SJCRH30 (cell line): Measurements from ENCODE around the gene CUL3. TPM values are rescaled to one million over a fixed set of nuclear protein-coding genes. Genes with fewer than 3 reads are reported as not detected.
"Not testable (repeated sequence)": the region's sequence is repeated elsewhere in the genome, so short reads cannot be mapped to it uniquely, and the experiment has no call there.

ENCODE experiments used
- DNase-seq, 2 experiments: peaks; one replicate each; pipeline ENCODE4 v3.0.0-alpha.2; 2015 to 2020
- H3K27ac ChIP-seq: fragments of 250-450 bp; sonication (Bioruptor Pico); 2 replicates; pipeline ENCODE4 v1.5.1; 2020; ENCODE audit warnings: mild to moderate bottlenecking, moderate library complexity
- H3K27me3 ChIP-seq: fragments of 250-450 bp; sonication (Bioruptor Pico); 2 replicates; pipeline ENCODE4 v1.5.1; 2020; ENCODE audit warnings: mild to moderate bottlenecking, moderate library complexity
- H3K36me3 ChIP-seq: fragments of 250-450 bp; sonication (Bioruptor Pico); 2 replicates; pipeline ENCODE4 v1.5.1; 2020; ENCODE audit warnings: mild to moderate bottlenecking, moderate library complexity
- H3K4me1 ChIP-seq: fragments of 250-450 bp; sonication (Bioruptor Pico); 2 replicates; pipeline ENCODE4 v1.5.1; 2020; ENCODE audit warnings: mild to moderate bottlenecking, moderate library complexity
- H3K4me3 ChIP-seq: fragments of 250-450 bp; sonication (Bioruptor Pico); 2 replicates; pipeline ENCODE4 v1.5.1; 2020; ENCODE audit warnings: mild to moderate bottlenecking, moderate library complexity
- H3K9me3 ChIP-seq: fragments of 250-450 bp; sonication (Bioruptor Pico); replicated peaks from 2 replicates; pipeline ENCODE4 v1.5.1; 2020; ENCODE audit warnings: mild to moderate bottlenecking, moderate library complexity
- total RNA-seq: library from RNA; depleted of rRNA; stranded (reverse); fragments of >200 nt; shearing (Covaris generic); gene quantifications from 2 replicates; pipeline ENCODE4 v1.2.3, GENCODE V29; 2014

CUL3 gene
- total RNA-seq, 1 experiment from 2014 or later: 160 TPM

GRCh38 chr2:224595518-224595917, 10.4 kb upstream of the CUL3 start:
- Histone ChIP-seq H3K4me3 (no peak overlapping the region), H3K9me3 (no peaks in the 10 kb centered on the region), H3K36me3 (no peaks in the 10 kb centered on the region), H3K27ac (no peak overlapping the region), H3K4me1 (peaks cover 3% of the 10 kb centered on the region; the same call in 1 of the 2 replicates), H3K27me3 (no peaks in the 10 kb centered on the region)
- DNase-seq: no peak

DNA sequence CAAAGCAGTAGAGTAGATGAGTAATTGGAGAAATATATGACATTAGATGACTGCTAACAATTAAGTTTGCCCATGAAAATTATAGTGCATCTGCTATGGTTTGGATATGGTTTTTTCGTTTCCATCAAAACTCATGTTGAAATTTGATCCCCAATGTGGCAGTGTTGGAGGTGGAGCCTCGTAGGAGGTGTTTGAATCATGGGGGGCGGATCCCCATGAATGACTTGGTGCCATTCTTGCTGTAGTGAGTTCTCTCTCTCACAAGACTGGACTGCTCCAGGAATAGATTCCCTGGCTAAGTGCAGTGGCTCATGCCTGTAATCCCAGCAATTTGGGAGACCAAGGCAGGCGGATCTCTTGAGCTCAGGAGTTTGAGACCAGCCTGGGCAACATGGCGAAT, 9.7 kb upstream of the CUL3 start:
- no peaks in the 10 kb centered on the region for H3K27me3 ChIP-seq
- no peak for DNase-seq
- peaks cover 3% of the 10 kb centered on the region; the same call in 1 of the 2 replicates for H3K4me1 ChIP-seq
- no peaks in the 10 kb centered on the region for H3K9me3 ChIP-seq
- H3K27ac ChIP-seq: no peak overlapping the region
- H3K4me3 ChIP-seq: no peak overlapping the region
- no peaks in the 10 kb centered on the region for H3K36me3 ChIP-seq

DNA sequence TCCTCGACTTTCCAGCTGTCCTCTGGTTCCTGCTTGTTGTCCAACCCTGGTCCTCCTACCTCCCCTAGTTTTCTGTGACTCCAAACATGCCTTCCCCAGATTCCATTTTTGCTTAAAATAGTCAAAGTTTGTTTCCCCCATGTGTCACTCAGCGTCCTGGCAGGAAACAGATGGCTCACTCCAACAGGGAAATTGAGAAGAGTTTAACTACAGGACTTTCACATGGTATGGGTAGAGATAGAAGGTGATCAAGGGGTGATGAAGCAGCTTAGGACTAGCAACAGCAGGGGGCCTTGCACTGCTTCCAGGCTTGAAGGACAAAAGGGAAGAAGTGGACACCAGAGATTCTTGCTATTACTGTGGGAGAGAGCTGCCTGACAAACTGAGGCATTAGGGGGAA, 6.1 kb upstream of the CUL3 start:
- Histone ChIP-seq H3K9me3 (no peaks in the 10 kb centered on the region), H3K36me3 (no peaks in the 10 kb centered on the region)
- DNase-seq: no peak

GRCh38 chr2:224586127-224586695, 1.0 kb upstream of the CUL3 start:
- peak overlapping the region; percentile 71 for H3K27ac ChIP-seq
- peaks cover 23% of the 10 kb centered on the region for H3K36me3 ChIP-seq

More for the DNA sequence above, 6.1 kb upstream of the CUL3 start:
- peaks cover 11% of the 10 kb centered on the region for H3K4me1 ChIP-seq
- H3K4me3 ChIP-seq: no peak overlapping the region
- no peaks in the 10 kb centered on the region for H3K27me3 ChIP-seq
- H3K27ac ChIP-seq: no peak overlapping the region

DNA sequence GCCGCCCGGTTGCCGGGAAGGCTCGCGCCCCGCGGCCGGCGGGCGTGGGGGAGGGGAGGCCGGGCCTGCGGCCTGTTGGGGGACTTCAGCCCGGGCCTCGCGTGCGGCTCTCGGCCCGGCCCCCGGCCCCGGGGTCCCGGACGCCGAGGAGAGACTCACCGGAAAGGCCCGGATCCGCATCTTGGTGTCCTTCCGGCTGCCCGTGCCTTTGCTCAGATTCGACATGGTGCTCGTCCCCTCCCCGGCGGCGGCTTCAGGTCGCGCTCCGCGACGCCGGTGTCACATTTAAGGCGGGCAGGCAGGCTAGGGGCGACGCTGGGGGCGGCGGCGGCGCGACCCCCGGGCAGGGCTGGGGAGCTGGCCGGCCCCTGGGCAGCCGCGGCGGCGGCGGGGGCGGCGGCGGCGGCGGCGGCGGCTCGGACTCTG, 365 bp downstream of the CUL3 start:
- H3K36me3 ChIP-seq: peaks cover 23% of the 10 kb centered on the region
- H3K9me3 ChIP-seq: no peaks in the 10 kb centered on the region
- no peaks in the 10 kb centered on the region for H3K27me3 ChIP-seq
- peak overlapping the region; percentile 94 for H3K4me3 ChIP-seq
- DNase-seq: peak; percentile 68 to 72
- H3K4me1 ChIP-seq: peaks cover 15% of the 10 kb centered on the region
- H3K27ac ChIP-seq: peak overlapping the region; percentile 88

More at GRCh38 chr2:224586127-224586695, 1.0 kb upstream of the CUL3 start:
- peak overlapping the region; percentile 63 for H3K4me3 ChIP-seq
- peaks cover 15% of the 10 kb centered on the region for H3K4me1 ChIP-seq
- no peaks in the 10 kb centered on the region for H3K9me3 ChIP-seq
- peak in 1 of 2 experiments; percentile 32 for DNase-seq
- no peaks in the 10 kb centered on the region for H3K27me3 ChIP-seq

- DNase-seq: peak; percentile 51 to 66
- no peaks in the 10 kb centered on the region for H3K27me3 ChIP-seq
- peak overlapping the region; percentile 94 for H3K4me3 ChIP-seq
- peak overlapping the region; percentile 88 for H3K27ac ChIP-seq
- H3K4me1 ChIP-seq: peaks cover 15% of the 10 kb centered on the region
- no peaks in the 10 kb centered on the region for H3K9me3 ChIP-seq
- H3K36me3 ChIP-seq: peaks cover 23% of the 10 kb centered on the region
Measured at GRCh38 chr2:224584111-224584784, 915 bp downstream of the CUL3 start.

- Histone ChIP-seq H3K4me3 (peak overlapping the region; percentile 94), H3K36me3 (peaks cover 23% of the 10 kb centered on the region), H3K4me1 (peaks cover 15% of the 10 kb centered on the region)
- not testable (repeated sequence) for DNase-seq, H3K9me3 ChIP-seq, H3K27me3 ChIP-seq, H3K27ac ChIP-seq
Measured at GRCh38 chr2:224583033-224583432, 2.1 kb downstream of the CUL3 start.

DNA sequence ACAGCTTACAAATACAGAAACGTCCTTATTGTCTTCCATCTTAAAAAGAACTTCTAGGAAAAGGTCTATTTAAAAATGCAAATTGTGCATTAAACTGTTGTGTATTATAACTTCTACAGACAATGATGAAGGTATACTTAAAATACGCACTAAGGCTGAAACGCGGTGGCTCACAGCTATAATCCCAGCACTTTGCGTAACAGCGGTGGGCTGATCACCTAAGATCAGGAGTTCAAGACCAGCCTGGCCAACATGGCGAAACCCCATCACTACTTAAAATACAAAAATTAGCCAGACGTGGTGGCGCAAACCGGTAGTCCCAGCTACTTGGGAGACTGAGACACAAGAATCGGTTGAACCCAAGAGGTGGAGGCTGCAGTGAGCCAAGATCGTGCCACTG, 4.9 kb downstream of the CUL3 start:
- no peak for DNase-seq
- H3K9me3 ChIP-seq: no peaks in the 10 kb centered on the region
- no peak overlapping the region for H3K4me3 ChIP-seq
- H3K27ac ChIP-seq: no peak overlapping the region
- H3K36me3 ChIP-seq: peaks cover 26% of the 10 kb centered on the region
- H3K4me1 ChIP-seq: 0 out of 2 replicates have a peak, but pooled peaks cover 4% of the 10 kb centered on the region
- H3K27me3 ChIP-seq: no peaks in the 10 kb centered on the region

- peak in 1 of 2 experiments; percentile 28 for DNase-seq
- H3K4me3 ChIP-seq: no peak overlapping the region
- H3K27me3 ChIP-seq: no peaks in the 10 kb centered on the region
- no peaks in the 10 kb centered on the region for H3K9me3 ChIP-seq
- H3K27ac ChIP-seq: no peak overlapping the region
- H3K36me3 ChIP-seq: peaks cover 26% of the 10 kb centered on the region
- H3K4me1 ChIP-seq: 0 out of 2 replicates have a peak, but pooled peaks cover 4% of the 10 kb centered on the region
Measured at GRCh38 chr2:224579411-224579810, 5.8 kb downstream of the CUL3 start.

DNA sequence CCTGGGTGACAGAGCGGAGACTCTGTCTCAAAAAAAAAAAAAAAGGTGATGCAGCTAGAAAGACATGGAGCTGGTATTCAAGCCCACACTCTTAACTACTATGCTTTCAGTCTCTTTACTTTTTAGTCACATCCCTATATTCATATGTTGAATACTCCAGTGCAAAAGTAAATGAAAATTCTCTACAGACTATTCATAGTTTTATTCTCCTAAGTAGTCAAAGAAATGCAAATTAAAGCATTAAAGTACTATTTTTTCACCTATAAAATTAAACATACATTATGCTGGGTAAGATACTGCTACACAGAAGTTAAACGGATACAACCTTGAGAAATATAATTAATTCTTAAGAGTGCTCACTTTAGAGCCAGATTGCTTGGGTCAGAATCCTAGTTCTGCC, 7.6 kb downstream of the CUL3 start:
- H3K4me3 ChIP-seq: no peak overlapping the region
- no peak for DNase-seq
- H3K27ac ChIP-seq: no peak overlapping the region
- peaks cover 12% of the 10 kb centered on the region for H3K4me1 ChIP-seq
- peaks cover 20% of the 10 kb centered on the region for H3K36me3 ChIP-seq
- no peaks in the 10 kb centered on the region for H3K9me3 ChIP-seq
- H3K27me3 ChIP-seq: no peaks in the 10 kb centered on the region

- Histone ChIP-seq H3K36me3 (peaks cover 12% of the 10 kb centered on the region), H3K4me3 (no peak overlapping the region), H3K27me3 (no peaks in the 10 kb centered on the region), H3K27ac (no peak overlapping the region), H3K4me1 (peaks cover 22% of the 10 kb centered on the region), H3K9me3 (no peaks in the 10 kb centered on the region)
- no peak for DNase-seq
Measured at GRCh38 chr2:224576088-224576715, 9.0 kb downstream of the CUL3 start.

DNA sequence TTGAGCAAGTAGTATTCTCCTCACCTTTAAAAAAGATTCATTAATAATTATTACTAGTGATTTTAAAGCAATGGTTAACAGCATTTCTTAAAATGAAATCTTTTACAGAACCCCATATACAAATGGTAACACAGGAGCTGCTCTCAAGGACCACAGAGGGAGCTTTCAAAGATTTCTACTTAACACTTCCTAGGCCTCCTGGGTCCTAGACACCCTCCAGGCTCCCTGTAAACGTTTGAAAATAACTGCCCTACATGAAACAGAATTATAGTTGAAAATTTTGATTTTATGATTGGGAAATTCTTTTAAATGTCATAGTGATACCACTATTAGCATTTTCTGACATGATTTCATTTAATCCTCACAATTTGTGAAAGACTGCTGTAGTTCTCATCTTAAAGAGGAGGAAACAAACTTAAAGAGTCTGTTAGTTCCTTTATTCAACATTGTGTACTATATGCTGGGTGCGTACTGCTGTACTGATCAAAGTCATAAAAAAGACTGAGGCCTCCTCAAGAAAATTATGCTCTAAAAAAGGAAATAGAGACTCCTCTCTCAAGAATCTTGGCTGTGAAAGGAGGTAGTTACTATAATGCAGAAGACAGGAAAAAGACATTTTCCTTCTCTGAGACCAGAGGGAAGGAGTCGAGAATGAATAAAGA, 10.6 kb downstream of the CUL3 start:
- H3K9me3 ChIP-seq: no peaks in the 10 kb centered on the region
- H3K4me1 ChIP-seq: peaks cover 35% of the 10 kb centered on the region
- no peak overlapping the region for H3K27ac ChIP-seq
- no peak for DNase-seq
- H3K36me3 ChIP-seq: peaks cover 12% of the 10 kb centered on the region
- no peak overlapping the region for H3K4me3 ChIP-seq
- H3K27me3 ChIP-seq: no peaks in the 10 kb centered on the region

GRCh38 chr2:224573724-224574123, 11.4 kb downstream of the CUL3 start:
- H3K9me3 ChIP-seq: no peaks in the 10 kb centered on the region
- DNase-seq: no peak
- no peaks in the 10 kb centered on the region for H3K27me3 ChIP-seq
- H3K27ac ChIP-seq: no peak overlapping the region
- H3K4me1 ChIP-seq: peaks cover 37% of the 10 kb centered on the region
- H3K4me3 ChIP-seq: no peak overlapping the region
- peaks cover 12% of the 10 kb centered on the region for H3K36me3 ChIP-seq

GRCh38 chr2:224572338-224572737, 12.8 kb downstream of the CUL3 start:
- Histone ChIP-seq H3K27ac (no peak overlapping the region), H3K27me3 (no peaks in the 10 kb centered on the region), H3K9me3 (no peaks in the 10 kb centered on the region), H3K36me3 (peaks cover 12% of the 10 kb centered on the region), H3K4me1 (peaks cover 37% of the 10 kb centered on the region), H3K4me3 (no peak overlapping the region)
- peak; percentile 73 to 87 for DNase-seq
